Erythroblast (primary cell): ENCODE data around the gene FAM89B.
"Not testable (repeated sequence)": the region's sequence is repeated elsewhere in the genome, so short reads cannot be mapped to it uniquely, and the experiment has no call there.

ENCODE experiments used
- DNase-seq, 2 experiments: peaks; one replicate each; lab custom pipeline; 2025; lab: John Stamatoyannopoulos, UW
- GATA1 ChIP-seq: IDR thresholded peaks from 2 replicates; pipeline ENCODE4 v1.6.1; 2011; ENCODE audit warnings: low read depth, mild to moderate bottlenecking, control low read depth, low read length, moderate library complexity
- POLR2A ChIP-seq: IDR thresholded peaks from 2 replicates; pipeline ENCODE4 v1.6.1; 2011; ENCODE audit warnings: mild to moderate bottlenecking, low read length

The FAM89B gene

DNA sequence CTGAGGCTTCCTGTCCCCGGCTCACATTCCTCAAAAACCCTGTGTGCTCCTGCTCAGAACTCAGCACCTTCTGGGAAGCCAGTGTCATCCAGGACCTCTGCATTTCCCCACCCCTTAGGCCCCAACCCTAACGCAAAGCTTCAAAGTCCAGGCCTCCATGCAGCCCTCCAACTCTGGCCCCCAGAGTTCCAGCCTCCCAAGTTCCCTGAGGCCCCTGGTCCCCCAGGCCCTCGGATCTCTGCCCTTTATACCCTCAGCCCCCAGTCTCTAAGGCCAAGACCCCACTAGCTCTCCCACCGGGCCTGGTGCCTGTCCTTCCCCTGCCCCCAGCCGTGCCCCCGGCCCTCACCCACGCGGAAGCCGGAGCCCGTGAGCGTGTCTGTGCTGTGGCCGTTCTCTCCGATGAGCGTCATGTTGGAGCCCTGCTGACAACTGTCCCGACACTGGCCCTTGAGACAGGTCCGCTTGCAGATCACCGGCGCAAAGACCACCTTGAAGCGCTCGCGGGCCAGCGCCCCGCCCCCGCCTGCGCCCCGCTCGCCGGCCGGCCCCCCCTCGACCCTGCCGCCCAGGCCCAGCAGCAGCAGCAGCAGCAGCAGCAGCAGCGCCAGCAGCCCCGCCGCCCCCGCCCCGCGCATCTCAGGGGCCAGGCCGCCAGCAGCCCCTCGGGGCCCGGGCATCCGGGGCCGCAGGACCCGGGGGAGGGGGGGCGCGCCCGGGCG is 14.9 kb upstream of the FAM89B start:
- no peak for TF ChIP-seq POLR2A
- no peak for TF ChIP-seq GATA1
- DNase-seq: no peak

DNA sequence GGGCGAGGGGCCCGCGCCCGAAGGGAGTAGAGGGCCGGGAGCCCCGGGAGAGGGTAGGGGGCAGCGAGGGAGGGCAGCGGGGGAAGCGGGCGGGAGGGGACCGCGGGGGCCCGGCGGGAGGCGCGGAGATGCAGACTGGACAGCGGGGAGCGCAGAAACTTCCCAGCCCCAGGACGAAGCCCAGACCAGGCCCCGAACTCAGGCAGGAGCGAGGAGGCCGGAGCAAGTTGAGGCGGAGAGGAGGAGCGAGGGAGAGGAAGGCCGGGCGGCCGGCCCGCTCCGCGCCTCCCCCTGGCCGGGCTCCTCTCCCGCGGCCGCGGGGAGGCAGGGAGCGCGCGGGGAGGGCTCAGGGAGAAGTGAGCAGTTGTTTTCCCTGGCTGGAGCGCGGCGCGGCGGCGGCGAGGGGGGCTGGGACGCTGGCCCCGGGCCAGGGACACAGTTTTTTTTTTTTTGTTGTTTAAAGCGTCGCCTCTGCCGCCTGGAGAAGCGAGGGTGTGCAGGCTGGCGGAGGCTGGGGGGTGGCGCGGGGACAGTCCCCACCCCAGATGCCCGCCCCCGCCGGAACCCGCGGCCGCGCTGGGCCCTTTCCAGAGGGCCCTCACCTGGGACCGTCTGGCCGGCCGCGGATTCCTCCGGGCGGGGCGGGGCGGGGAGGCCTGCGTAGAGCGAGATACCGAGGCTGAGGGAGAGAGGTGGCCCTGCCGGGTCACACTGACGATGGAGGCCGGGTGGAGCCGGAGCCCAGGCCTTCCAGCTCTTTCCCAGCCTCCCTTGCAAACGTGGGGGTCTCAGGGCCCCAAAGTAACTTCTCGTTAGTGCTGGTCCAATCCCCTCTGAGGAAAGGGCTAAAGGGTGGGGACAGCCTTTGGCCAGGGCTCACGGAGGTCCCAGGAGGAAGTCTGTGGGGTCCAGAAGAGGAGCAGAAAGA is 14.1 kb upstream of the FAM89B start, which contains the start of gene LTBP3:
LTBP3 (minus strand) TSS at position 358 of the 928 bp plus-strand sequence. CDS start 400 bp downstream, outside the sequence.
- TF ChIP-seq GATA1 (no peak), POLR2A (peak; percentile 32)
- DNase-seq: peak; percentile 80 to 83

DNA sequence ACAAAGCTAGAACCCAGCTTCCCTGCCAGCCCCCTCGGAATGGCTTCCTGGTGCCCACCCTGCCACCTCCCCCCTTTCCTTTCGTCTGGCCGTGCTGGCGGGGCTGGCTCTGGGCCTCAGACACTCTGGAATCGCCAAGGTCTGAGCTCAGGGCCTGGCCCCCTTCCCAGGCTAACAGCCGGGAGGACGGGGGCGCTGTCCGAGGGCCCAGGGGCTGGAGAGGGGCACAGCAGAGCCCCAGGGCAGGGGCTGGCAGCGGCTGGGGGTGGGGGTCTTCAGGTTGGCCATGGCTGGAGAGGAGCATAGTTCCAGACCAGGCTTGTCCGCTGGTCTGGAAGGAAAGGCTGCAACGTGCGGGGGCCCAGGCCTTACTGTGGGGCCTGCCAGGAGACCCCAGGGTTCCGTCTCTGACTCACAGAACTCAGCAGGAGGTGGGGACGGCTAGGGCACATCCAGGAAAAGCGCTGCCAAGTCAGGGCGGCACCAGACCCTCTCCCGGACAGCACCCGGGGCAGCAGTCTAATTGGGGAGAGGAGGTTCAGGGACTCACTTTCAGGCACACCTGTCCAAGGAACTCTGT is 13.3 kb upstream of the FAM89B start:
- no peak for DNase-seq
- TF ChIP-seq POLR2A: no peak
- TF ChIP-seq GATA1: no peak

DNA sequence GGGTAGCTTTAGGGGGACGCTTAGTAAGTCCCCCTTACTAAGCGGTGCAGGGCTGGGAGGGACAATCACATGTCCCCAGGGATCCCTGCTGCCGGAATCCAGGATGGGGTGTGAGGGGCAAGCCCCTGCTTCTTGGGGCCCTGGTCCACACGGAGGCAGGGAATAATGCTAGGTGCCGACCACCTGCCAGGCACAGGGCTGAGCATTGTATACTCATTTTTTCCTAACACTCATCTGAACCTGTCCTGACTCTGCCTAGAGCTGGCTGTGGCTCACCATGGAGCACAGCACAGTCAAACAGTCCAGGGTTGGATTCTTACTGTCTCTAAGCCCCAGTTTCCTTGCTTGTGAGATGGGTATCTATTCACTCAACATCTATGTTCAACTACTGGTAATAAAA is 12.8 kb upstream of the FAM89B start:
- no peak for DNase-seq
- TF ChIP-seq POLR2A (no peak), GATA1 (no peak)

DNA sequence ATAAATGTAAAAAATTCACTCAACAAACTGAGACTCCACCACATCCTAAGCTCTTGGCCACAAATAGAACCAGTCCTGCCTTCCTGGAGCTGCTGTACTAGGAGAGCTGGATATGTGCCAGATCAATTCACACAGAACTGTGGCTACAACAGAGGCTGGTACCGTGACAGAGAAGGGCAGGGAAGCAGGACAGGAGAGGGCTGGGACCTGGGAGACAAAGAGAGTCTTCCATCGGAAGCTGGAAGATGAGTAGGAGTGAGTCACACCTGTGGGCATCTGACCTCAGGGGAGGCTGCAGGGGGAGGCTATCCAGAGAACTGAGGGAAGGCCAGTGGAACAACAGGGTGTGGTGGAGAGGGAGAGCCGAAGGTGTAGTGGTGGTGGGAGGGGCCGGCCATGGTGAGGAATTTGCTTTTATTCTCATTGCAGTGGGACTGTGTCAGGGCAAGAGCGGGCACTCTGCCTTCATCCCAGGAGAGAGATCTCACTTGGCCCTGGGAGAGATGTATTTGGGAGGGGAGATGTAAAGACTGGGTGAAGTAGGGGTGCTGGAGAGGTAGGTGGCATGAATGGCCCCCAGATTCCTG is 12.3 kb upstream of the FAM89B start:
- peak; percentile 60 to 69 for DNase-seq
- TF ChIP-seq GATA1 (no peak), POLR2A (no peak)

DNA sequence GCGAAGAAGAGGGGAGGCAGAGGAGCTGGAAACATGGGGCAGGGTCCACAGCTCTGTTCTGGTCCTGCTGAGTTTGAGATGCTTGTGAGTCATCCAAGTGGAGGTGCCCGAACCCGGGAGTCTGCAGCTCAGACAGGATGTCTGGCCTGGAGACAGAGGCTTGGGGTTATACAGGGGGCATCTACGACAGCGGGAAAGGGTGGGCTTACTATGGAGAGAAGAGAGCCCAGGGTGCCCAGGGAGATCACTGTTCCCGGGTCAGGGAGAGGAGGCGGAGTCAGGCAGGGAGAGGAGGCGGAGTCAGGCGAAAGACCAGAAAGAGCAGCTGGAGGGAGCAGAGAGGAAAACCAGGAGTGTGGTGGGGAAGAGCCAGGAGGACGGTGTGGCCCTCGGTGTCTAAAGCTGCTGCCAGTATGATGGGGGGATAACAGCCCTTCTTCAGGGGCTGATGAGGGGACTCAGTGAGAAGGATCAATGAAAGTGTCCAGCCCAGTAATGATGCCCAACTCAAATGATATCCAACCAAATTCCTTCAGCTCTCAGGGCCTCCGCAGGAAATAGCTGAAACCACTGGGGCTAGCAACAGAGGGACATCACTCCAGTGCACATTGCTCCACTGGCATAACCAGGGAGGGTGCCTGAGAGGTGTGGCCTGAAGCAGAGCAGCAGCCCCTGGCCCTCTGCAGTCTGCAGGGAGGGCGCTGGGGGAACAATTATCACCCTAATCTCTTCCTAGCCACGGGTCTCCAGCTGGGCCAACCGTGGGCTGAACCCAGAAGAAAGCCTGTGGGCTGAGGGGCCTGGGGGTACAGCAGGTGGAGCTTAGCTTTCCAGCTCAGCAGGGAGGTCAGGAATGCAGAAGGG is 11.6 kb upstream of the FAM89B start:
- DNase-seq: no peak
- no peak for TF ChIP-seq POLR2A
- TF ChIP-seq GATA1: no peak

DNA sequence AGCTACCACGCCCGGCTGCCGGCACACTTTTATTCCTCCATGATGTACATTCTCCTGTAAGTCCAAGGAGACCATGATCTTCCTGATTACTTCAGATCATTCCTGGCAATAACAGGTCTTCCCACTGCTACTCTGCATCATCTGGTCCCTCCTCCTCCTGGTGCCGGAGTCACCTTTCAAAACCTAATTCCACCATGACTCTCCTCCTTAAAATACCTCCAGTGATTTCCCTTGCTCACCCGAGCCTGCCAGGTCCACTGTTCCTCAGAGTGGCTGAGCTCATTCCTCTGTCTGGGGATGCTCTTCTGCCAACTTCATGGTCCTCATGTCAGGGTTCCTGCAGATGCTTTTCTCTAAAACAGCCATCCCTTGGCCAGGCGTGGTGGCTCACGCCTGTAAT is 10.3 kb upstream of the FAM89B start:
- no peak for TF ChIP-seq POLR2A
- no peak for TF ChIP-seq GATA1
- DNase-seq: no peak

DNA sequence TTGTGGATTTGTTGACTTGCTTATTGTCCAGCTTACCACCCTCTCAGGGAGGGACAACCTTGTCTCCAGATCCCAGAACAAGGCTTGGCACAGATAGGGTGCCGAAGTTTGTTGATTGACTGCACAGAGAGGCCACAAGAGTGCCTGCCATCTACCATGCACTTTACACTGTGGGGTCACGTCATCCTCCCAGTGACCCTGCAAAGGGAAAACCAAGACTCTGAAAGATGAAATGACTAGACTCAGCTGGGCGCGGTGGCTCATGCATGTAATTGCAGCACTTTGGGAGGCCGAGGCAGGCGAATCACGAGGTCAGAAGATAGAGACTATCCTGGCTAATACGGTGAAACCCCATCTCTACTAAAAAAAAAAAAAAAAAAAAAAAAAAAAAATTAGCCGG is 9.6 kb upstream of the FAM89B start:
- TF ChIP-seq GATA1 (no peak), POLR2A (no peak)
- no peak for DNase-seq

DNA sequence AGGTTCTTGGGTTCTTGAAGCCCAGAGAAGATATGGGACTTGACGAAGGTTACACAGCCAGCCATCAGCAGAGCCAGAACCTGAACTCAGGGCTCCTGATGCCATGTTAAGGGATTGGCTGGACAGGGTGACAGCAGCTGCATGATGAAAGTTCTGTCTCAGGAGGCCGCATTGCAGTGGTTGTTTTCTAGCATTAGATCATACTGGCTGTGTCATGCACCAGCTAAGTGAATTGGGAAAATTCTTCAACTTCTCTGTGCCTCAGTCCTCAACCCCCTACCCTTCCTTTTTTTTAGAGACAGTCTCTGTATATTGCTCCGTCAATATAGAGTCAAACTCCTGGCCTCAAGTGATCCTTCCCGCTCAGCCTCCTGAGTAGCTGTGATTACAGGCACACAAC is 8.7 kb upstream of the FAM89B start:
- TF ChIP-seq POLR2A: no peak
- TF ChIP-seq GATA1: no peak
- no peak for DNase-seq

DNA sequence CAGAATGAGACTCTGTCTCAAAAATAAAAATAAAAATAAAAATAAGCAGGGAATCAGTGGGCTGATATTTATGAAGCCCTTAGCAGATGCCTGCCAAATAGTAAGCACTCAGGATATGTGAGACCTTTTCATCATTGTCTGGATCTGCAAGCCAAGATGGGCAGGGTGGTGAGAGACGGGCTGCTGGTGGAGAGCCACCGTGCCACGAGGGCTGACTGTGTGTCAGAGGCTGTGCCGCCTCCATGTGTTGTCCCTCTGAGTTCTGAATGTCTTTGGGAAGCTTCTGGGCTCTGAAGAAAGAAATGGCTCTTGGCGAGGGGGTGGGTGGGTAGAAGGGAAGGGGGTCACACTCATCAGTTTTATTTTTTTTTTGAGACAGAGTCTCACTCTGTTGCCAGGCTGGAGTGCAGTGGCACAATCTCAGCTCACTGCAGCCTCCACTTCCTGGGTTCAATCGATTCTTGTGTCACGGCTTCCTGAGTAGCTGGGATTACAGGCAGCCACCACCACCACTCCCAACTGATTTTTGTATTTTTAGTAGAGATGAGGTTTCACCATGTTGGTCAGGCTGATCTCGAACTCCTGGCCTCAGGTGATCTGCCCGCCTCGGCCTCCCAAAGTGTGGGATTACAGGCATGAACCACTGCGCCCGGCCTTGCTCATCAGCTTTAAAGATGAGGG is 7.3 kb upstream of the FAM89B start:
- DNase-seq: not testable (repeated sequence)

DNA sequence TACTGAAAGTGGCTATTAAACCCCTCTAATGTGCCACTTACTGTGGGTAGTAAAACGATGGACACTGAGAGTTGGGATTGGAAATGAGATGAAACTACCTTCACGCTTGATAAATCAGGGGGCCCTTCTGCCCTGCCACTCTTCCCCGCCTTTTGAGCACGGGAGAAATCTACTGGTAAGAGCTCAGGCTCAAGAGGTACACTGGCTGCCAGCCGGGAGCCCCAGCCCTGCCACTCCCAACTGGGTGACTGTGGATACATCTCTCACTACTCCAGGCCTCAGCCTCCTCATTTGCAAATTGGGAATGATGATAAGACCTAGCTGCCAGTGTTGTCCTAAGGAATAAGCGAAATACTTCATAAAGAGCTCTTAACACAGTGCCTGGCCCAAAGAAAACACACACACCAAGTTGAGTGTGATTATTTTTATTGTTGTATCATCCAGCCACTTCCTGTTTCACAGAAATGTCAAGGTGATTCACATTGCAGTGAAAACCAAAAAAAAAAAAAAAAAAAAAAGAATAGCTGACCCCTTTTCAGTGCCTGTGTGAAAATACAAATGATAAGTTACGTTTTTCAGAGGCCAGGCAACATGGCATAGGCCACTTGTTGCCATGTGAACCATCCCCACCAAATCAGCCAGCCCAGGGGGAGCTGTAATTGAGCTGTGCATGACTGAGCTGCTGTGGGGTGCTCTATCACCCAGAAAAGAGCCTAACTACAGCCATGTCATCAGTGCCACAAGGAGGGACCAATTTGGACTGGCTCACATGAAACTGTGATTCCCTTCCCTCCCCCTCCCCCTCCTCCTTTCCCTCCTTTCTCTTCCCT is 6.5 kb upstream of the FAM89B start:
- no peak for DNase-seq
- no peak for TF ChIP-seq GATA1
- no peak for TF ChIP-seq POLR2A
